WTC11 (cell line): ENCODE results near the gene NRG3.

Experiments
- CREB1 ChIP-seq: sonication (generic); formaldehyde crosslinking; IDR thresholded peaks from 2 replicates; pipeline ENCODE4 v1.8.0; 2023; ENCODE audit warnings: mild to moderate bottlenecking, missing genetic modification reagents
- CREM ChIP-seq: sonication (generic); formaldehyde crosslinking; IDR thresholded peaks from 2 replicates; pipeline ENCODE4 v1.8.1; 2022; ENCODE audit warnings: mild to moderate bottlenecking, missing genetic modification reagents, moderate library complexity
- JUN ChIP-seq: sonication (generic); formaldehyde crosslinking; IDR thresholded peaks from 2 replicates; pipeline ENCODE4 v1.8.0; 2023; ENCODE audit warnings: mild to moderate bottlenecking, missing genetic modification reagents
- KAT7 ChIP-seq: sonication (generic); formaldehyde crosslinking; IDR thresholded peaks from 2 replicates; pipeline ENCODE4 v1.8.1; 2023; ENCODE audit warnings: missing genetic modification reagents, mild to moderate bottlenecking, borderline replicate concordance
- RELA ChIP-seq: sonication (generic); formaldehyde crosslinking; IDR thresholded peaks from 2 replicates; pipeline ENCODE4 v1.8.1; 2022; ENCODE audit warnings: missing genetic modification reagents, mild to moderate bottlenecking, borderline replicate concordance
- SP1 ChIP-seq: sonication (generic); formaldehyde crosslinking; conservative IDR thresholded peaks from 2 replicates; pipeline ENCODE4 v1.8.1; 2022; ENCODE audit warnings: missing genetic modification reagents
- ZNF138 ChIP-seq: sonication (generic); formaldehyde crosslinking; conservative IDR thresholded peaks from 2 replicates; pipeline ENCODE4 v1.8.1; 2022; ENCODE audit warnings: mild to moderate bottlenecking, moderate library complexity, missing genetic modification reagents
- ZNF416 ChIP-seq: fragments of 250-450 bp; sonication (Bioruptor Pico); IDR thresholded peaks from 2 replicates; pipeline ENCODE4 v1.9.0; 2021; ENCODE audit warnings: mild to moderate bottlenecking, inconsistent platforms
- ZNF423 ChIP-seq: fragments of 250-450 bp; sonication (Bioruptor Pico); IDR thresholded peaks from 2 replicates; pipeline ENCODE4 v2.1.2; 2022; ENCODE audit warnings: mild to moderate bottlenecking, moderate library complexity
- TF ChIP-seq, protein P1 (sequence below): fragments of 200-600 bp; IDR thresholded peaks from 2 replicates; pipeline ENCODE4 v1.8.0; 2022; ENCODE audit warnings: antibody characterized with exemption
- TF ChIP-seq, protein P2 (sequence below): sonication (generic); formaldehyde crosslinking; IDR thresholded peaks from 2 replicates; pipeline ENCODE4 v1.8.0; 2022; ENCODE audit warnings: mild to moderate bottlenecking, missing genetic modification reagents
- TF ChIP-seq, protein P3 (sequence below): sonication (generic); formaldehyde crosslinking; IDR thresholded peaks from 2 replicates; pipeline ENCODE4 v1.8.1; 2023; ENCODE audit warnings: mild to moderate bottlenecking, missing genetic modification reagents, borderline replicate concordance
- TF ChIP-seq, protein P4 (sequence below): sonication (generic); formaldehyde crosslinking; IDR thresholded peaks from 2 replicates; pipeline ENCODE4 v1.8.1; 2022; ENCODE audit warnings: mild to moderate bottlenecking, moderate library complexity, missing genetic modification reagents

DNA sequence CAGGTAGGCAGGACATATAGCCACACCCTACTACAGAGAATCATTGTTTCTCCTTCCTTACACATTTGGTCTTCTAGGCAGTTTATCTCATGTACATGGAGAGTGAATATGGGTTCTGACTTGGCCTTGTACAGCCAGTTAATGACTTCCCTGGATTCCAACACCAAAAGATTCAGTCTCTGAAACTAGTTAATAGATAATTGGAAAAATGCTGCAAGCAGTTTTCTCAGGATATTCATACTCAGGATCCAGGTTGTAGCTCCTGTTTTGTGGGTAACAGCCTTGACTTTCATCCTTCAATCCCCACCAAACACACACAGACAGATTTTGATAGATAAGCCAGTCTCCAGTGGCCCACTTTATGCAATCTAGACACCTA, 690.2 kb downstream of the NRG3 start:
- TF ChIP-seq CREB1 (CRISPR knock-in tag) (no peak), ZNF138 (CRISPR knock-in tag) (no peak), CREM (CRISPR knock-in tag) (no peak), ZNF423 (CRISPR knock-in tag) (no peak), KAT7 (CRISPR knock-in tag) (no peak), SP1 (CRISPR knock-in tag) (no peak), RELA (no peak), JUN (CRISPR knock-in tag) (no peak), ZNF416 (no peak)
- TF ChIP-seq, protein P1, sequence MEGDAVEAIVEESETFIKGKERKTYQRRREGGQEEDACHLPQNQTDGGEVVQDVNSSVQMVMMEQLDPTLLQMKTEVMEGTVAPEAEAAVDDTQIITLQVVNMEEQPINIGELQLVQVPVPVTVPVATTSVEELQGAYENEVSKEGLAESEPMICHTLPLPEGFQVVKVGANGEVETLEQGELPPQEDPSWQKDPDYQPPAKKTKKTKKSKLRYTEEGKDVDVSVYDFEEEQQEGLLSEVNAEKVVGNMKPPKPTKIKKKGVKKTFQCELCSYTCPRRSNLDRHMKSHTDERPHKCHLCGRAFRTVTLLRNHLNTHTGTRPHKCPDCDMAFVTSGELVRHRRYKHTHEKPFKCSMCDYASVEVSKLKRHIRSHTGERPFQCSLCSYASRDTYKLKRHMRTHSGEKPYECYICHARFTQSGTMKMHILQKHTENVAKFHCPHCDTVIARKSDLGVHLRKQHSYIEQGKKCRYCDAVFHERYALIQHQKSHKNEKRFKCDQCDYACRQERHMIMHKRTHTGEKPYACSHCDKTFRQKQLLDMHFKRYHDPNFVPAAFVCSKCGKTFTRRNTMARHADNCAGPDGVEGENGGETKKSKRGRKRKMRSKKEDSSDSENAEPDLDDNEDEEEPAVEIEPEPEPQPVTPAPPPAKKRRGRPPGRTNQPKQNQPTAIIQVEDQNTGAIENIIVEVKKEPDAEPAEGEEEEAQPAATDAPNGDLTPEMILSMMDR, result no peak
- TF ChIP-seq, protein P2, sequence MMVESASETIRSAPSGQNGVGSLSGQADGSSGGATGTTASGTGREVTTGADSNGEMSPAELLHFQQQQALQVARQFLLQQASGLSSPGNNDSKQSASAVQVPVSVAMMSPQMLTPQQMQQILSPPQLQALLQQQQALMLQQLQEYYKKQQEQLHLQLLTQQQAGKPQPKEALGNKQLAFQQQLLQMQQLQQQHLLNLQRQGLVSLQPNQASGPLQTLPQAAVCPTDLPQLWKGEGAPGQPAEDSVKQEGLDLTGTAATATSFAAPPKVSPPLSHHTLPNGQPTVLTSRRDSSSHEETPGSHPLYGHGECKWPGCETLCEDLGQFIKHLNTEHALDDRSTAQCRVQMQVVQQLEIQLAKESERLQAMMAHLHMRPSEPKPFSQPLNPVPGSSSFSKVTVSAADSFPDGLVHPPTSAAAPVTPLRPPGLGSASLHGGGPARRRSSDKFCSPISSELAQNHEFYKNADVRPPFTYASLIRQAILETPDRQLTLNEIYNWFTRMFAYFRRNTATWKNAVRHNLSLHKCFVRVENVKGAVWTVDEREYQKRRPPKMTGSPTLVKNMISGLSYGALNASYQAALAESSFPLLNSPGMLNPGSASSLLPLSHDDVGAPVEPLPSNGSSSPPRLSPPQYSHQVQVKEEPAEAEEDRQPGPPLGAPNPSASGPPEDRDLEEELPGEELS (CRISPR knock-in tag), result no peak
- TF ChIP-seq, protein P3, sequence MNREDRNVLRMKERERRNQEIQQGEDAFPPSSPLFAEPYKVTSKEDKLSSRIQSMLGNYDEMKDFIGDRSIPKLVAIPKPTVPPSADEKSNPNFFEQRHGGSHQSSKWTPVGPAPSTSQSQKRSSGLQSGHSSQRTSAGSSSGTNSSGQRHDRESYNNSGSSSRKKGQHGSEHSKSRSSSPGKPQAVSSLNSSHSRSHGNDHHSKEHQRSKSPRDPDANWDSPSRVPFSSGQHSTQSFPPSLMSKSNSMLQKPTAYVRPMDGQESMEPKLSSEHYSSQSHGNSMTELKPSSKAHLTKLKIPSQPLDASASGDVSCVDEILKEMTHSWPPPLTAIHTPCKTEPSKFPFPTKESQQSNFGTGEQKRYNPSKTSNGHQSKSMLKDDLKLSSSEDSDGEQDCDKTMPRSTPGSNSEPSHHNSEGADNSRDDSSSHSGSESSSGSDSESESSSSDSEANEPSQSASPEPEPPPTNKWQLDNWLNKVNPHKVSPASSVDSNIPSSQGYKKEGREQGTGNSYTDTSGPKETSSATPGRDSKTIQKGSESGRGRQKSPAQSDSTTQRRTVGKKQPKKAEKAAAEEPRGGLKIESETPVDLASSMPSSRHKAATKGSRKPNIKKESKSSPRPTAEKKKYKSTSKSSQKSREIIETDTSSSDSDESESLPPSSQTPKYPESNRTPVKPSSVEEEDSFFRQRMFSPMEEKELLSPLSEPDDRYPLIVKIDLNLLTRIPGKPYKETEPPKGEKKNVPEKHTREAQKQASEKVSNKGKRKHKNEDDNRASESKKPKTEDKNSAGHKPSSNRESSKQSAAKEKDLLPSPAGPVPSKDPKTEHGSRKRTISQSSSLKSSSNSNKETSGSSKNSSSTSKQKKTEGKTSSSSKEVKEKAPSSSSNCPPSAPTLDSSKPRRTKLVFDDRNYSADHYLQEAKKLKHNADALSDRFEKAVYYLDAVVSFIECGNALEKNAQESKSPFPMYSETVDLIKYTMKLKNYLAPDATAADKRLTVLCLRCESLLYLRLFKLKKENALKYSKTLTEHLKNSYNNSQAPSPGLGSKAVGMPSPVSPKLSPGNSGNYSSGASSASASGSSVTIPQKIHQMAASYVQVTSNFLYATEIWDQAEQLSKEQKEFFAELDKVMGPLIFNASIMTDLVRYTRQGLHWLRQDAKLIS (CRISPR knock-in tag), result no peak
- TF ChIP-seq, protein P4, sequence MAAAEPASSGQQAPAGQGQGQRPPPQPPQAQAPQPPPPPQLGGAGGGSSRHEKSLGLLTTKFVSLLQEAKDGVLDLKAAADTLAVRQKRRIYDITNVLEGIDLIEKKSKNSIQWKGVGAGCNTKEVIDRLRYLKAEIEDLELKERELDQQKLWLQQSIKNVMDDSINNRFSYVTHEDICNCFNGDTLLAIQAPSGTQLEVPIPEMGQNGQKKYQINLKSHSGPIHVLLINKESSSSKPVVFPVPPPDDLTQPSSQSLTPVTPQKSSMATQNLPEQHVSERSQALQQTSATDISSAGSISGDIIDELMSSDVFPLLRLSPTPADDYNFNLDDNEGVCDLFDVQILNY (CRISPR knock-in tag), result no peak
